HepG2 (cell line): ENCODE data around the gene SH3BP2. TPM values are rescaled to one million over a fixed set of nuclear protein-coding genes. Genes with fewer than 3 reads are reported as not detected.

Experiments used
- ARHGAP35 ChIP-seq: sonication (generic); formaldehyde crosslinking; IDR thresholded peaks from 2 replicates; pipeline ENCODE4 v1.9.0; 2022; ENCODE audit warnings: mild to moderate bottlenecking, inconsistent platforms, moderate library complexity, missing genetic modification reagents, borderline replicate concordance
- BCL6 ChIP-seq: IDR thresholded peaks from 2 replicates; pipeline ENCODE4 v1.6.1; 2016; ENCODE audit warnings: missing genetic modification reagents, missing compliant biosample characterization
- FOXP1 ChIP-seq, 2 experiments: fragments of 450-650 bp in 1 of 2; IDR thresholded peaks; 2 replicates each; pipeline ENCODE4 v1.6.1; 2017 to 2018; ENCODE audit warnings: antibody characterized with exemption in 1 of 2
- GATAD2A ChIP-seq: IDR thresholded peaks from 2 replicates; pipeline ENCODE4 v1.6.1; 2016
- HMG20B ChIP-seq: conservative IDR thresholded peaks from 2 replicates; pipeline ENCODE4 v1.6.1; 2016; ENCODE audit warnings: missing genetic modification reagents, missing compliant biosample characterization
- HOXA3 ChIP-seq: sonication (generic); formaldehyde crosslinking; IDR thresholded peaks from 2 replicates; pipeline ENCODE4 v1.5.0; 2020; ENCODE audit warnings: missing genetic modification reagents
- IKZF5 ChIP-seq: IDR thresholded peaks from 2 replicates; pipeline ENCODE4 v1.6.1; 2018; ENCODE audit warnings: missing genetic modification reagents, mild to moderate bottlenecking, missing compliant biosample characterization
- MED1 ChIP-seq: sonication (generic); formaldehyde crosslinking; IDR thresholded peaks from 2 replicates; pipeline ENCODE4 v1.4.0; 2020; ENCODE audit warnings: missing genetic modification reagents
- SKIL ChIP-seq: sonication (generic); formaldehyde crosslinking; IDR thresholded peaks from 2 replicates; pipeline ENCODE4 v1.8.0; 2022; ENCODE audit warnings: missing genetic modification reagents, mild to moderate bottlenecking, moderate library complexity, borderline replicate concordance
- SOX5 ChIP-seq: IDR thresholded peaks from 2 replicates; pipeline ENCODE4 v1.6.1; 2016; ENCODE audit warnings: borderline replicate concordance
- THAP11 ChIP-seq: IDR thresholded peaks from 2 replicates; pipeline ENCODE4 v1.6.1; 2016; ENCODE audit warnings: missing biosample characterization, missing genetic modification reagents
- THRA ChIP-seq: sonication (generic); formaldehyde crosslinking; IDR thresholded peaks from 2 replicates; pipeline ENCODE4 v1.4.0; 2020; ENCODE audit warnings: missing genetic modification reagents, borderline replicate concordance
- ZNF180 ChIP-seq: sonication (generic); formaldehyde crosslinking; IDR thresholded peaks from 2 replicates; pipeline ENCODE4 v1.4.0; 2020; ENCODE audit warnings: low read depth, missing genetic modification reagents, borderline replicate concordance
- ZNF264 ChIP-seq: sonication (generic); formaldehyde crosslinking; IDR thresholded peaks from 2 replicates; pipeline ENCODE4 v1.4.0; 2020; ENCODE audit warnings: missing genetic modification reagents
- ZNF570 ChIP-seq: sonication (generic); formaldehyde crosslinking; IDR thresholded peaks from 2 replicates; pipeline ENCODE4 v1.4.0; 2020; ENCODE audit warnings: mild to moderate bottlenecking, missing genetic modification reagents, borderline replicate concordance
- ZNF644 ChIP-seq: IDR thresholded peaks from 2 replicates; pipeline ENCODE4 v1.6.1; 2016; ENCODE audit warnings: low read depth
- ZNF652 ChIP-seq: IDR thresholded peaks from 2 replicates; pipeline ENCODE4 v1.6.1; 2016; ENCODE audit warnings: low read depth, borderline replicate concordance
- polyA plus RNA-seq, 8 experiments: library from polyadenylated mRNA; depleted of rRNA in 3 of 8; stranded (reverse) in 7 of 8; unstranded in 1 of 8; fragments of >200 nt; fragmentation: Illumina TruSeq in 4 of 8; extraction: Trizol in 4 of 8; gene quantifications; 2 replicates each; pipeline versions ENCODE4 v1.2.1 to v1.2.3, GENCODE V29; 2011 to 2016; ENCODE audit warnings: low read depth in 4 of 8, missing spikeins in 1 of 8, mixed read lengths in 1 of 8; ENCODE audit not compliant: insufficient read depth in 1 of 8
- total RNA-seq, 5 experiments: library from RNA; depleted of rRNA; stranded (reverse); fragments of >200 nt; fragmentation: Illumina TruSeq; extraction: Trizol; gene quantifications; 2 replicates each; pipeline ENCODE4 v1.2.3, GENCODE V29; 2016; ENCODE audit warnings: low read depth in 1 of 5
- TF ChIP-seq, protein P1 (sequence below): IDR thresholded peaks from 2 replicates; pipeline ENCODE4 v1.4.0; 2020; ENCODE audit warnings: mild to moderate bottlenecking, missing genetic modification reagents
- TF ChIP-seq, protein P2 (sequence below): sonication (generic); formaldehyde crosslinking; IDR thresholded peaks from 2 replicates; pipeline ENCODE4 v1.4.0; 2020; ENCODE audit warnings: missing genetic modification reagents

The SH3BP2 gene
- total and polyA plus RNA-seq, 2 of the 13 experiments (the other 11 are each of a cell fraction or from before 2014, with no cell fraction given), result 16.9 to 34.5 TPM

DNA sequence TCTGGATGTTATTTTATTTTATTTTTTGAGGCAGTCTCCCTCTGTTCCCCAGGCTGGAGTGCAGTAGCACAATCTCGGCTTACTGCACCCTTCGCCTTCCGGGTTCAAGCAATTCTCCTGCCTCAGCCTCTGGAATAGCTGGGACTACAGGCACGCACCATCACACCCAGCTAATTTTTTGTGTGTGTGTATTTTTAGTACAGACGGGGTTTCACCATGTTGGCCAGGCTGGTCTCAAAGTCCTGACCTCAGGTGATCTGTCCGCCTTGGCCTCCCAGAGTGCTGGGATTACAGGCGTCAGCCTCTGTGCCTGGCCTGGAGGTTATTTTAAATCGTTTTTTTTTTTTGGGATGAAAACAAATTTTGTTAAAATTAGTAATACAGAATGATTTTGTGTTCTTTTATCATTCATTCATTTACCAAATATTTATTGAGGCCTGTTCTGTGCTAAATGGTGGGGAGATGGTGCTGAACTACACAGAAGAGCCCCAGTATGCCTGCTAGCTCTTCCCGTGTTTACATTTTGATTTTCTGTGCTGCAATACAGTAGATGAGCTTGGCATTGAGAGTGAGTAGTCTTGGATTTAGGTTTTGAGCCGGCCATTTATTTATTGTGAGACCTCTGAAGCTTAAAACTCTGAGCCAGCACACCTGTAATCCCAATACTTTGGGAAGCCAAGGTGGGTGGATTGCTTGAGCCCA lies 73.4 kb downstream of the SH3BP2 start (continued):
- TF ChIP-seq IKZF5 (0 out of 2 replicates have a peak, but pooled peaks have one; percentile 36), FOXP1 (IDR thresholded peaks at IDR 0.05) (no peak), FOXP1 (CRISPR knock-in tag; IDR thresholded peaks at IDR 0.05) (no peak), MED1 (CRISPR knock-in tag) (peak; percentile 33; the same call in 1 of the 2 replicates), THRA (CRISPR knock-in tag) (peak; percentile 96; the same call in 1 of the 2 replicates), SKIL (peak; percentile 74), ARHGAP35 (CRISPR knock-in tag) (no peak), ZNF644 (CRISPR knock-in tag) (peak; percentile 47; the same call in 1 of the 2 replicates), SOX5 (CRISPR knock-in tag) (peak; percentile 38; the same call in 1 of the 2 replicates), GATAD2A (CRISPR knock-in tag) (peak; percentile 41; the same call in 1 of the 2 replicates), THAP11 (CRISPR knock-in tag) (0 out of 2 replicates have a peak, but pooled peaks have one; percentile 14), ZNF180 (CRISPR knock-in tag) (no peak), ZNF652 (CRISPR knock-in tag) (peak; percentile 66; the same call in 1 of the 2 replicates), HOXA3 (CRISPR knock-in tag) (0 out of 2 replicates have a peak, but pooled peaks have one; percentile 43), HMG20B (CRISPR knock-in tag) (0 out of 2 replicates have a peak, but pooled peaks have one; percentile 25), ZNF570 (CRISPR knock-in tag) (no peak), BCL6 (CRISPR knock-in tag) (peak; percentile 63), ZNF264 (CRISPR knock-in tag) (no peak)
- TF ChIP-seq, protein P1, sequence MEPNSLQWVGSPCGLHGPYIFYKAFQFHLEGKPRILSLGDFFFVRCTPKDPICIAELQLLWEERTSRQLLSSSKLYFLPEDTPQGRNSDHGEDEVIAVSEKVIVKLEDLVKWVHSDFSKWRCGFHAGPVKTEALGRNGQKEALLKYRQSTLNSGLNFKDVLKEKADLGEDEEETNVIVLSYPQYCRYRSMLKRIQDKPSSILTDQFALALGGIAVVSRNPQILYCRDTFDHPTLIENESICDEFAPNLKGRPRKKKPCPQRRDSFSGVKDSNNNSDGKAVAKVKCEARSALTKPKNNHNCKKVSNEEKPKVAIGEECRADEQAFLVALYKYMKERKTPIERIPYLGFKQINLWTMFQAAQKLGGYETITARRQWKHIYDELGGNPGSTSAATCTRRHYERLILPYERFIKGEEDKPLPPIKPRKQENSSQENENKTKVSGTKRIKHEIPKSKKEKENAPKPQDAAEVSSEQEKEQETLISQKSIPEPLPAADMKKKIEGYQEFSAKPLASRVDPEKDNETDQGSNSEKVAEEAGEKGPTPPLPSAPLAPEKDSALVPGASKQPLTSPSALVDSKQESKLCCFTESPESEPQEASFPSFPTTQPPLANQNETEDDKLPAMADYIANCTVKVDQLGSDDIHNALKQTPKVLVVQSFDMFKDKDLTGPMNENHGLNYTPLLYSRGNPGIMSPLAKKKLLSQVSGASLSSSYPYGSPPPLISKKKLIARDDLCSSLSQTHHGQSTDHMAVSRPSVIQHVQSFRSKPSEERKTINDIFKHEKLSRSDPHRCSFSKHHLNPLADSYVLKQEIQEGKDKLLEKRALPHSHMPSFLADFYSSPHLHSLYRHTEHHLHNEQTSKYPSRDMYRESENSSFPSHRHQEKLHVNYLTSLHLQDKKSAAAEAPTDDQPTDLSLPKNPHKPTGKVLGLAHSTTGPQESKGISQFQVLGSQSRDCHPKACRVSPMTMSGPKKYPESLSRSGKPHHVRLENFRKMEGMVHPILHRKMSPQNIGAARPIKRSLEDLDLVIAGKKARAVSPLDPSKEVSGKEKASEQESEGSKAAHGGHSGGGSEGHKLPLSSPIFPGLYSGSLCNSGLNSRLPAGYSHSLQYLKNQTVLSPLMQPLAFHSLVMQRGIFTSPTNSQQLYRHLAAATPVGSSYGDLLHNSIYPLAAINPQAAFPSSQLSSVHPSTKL (CRISPR knock-in tag), result peak; percentile 71
- TF ChIP-seq, protein P2, sequence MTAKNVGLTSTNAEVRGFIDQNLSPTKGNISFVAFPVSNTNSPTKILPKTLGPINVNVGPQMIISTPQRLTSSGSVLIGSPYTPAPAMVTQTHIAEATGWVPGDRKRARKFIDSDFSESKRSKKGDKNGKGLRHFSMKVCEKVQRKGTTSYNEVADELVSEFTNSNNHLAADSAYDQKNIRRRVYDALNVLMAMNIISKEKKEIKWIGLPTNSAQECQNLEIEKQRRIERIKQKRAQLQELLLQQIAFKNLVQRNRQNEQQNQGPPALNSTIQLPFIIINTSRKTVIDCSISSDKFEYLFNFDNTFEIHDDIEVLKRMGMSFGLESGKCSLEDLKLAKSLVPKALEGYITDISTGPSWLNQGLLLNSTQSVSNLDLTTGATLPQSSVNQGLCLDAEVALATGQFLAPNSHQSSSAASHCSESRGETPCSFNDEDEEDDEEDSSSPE (CRISPR knock-in tag), result no peak
